ENCODE results near the gene SNAI3.

Gene SNAI3

GRCh38 chr16:88631920-88632586, 54.3 kb downstream of the SNAI3 start:
- DNase-seq, result no peak

GRCh38 chr16:88631384-88631783, 54.9 kb downstream of the SNAI3 start:
- DNase-seq, result no peak

GRCh38 chr16:88630941-88631340, 55.4 kb downstream of the SNAI3 start:
- no peak for DNase-seq

GRCh38 chr16:88630433-88630832, 55.9 kb downstream of the SNAI3 start:
- no peak for DNase-seq

- no peak for DNase-seq
Measured at GRCh38 chr16:88629835-88630234, 56.5 kb downstream of the SNAI3 start.

DNA sequence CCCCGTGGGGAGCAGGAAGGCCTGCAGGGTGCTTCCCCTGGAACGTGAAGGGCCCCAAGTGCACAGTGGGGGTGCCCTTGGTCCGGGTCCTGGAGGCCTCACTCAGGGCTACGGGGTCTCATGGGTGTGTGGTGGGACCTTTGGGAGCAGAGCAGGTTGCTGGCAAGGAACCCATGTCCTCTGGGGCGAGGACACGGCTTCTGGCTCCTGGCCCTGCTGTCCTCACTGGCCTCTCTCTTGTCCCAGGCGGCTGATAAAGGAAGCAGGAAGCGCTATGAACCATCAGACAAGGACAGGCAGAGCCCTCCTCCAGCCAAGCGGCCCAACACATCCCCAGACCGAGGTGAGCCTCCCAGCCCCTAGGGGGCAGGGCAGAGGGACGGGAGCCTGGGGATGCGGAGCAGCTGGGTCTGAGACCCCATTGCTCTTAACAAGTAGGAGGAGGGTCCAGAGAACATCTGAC, 57.8 kb downstream of the SNAI3 start:
- no peak for DNase-seq

Data from activated T-cell treated with anti-CD3 and anti-CD28 coated beads, Interleukin-2, amount 50 U/mL, for 48 hours (primary cell).